Tibial nerve (tissue), 4 donors: ENCODE results near the gene M1AP. TPM values are rescaled to one million over a fixed set of nuclear protein-coding genes. Genes with fewer than 3 reads are reported as not detected.

Experiments
- DNase-seq, 2 donors: peaks; one replicate each; pipeline ENCODE4 v3.0.0-alpha.2; 2019; ENCODE audit warnings: low spot score in 2 of 2
- H3K27ac ChIP-seq, 4 donors: fragments of 200-600 bp; sonication (generic) in 3 of 4; one replicate each; pipeline ENCODE4 v1.5.1; 2017 to 2019; ENCODE audit warnings: mild to moderate bottlenecking in 1 of 4
- H3K27me3 ChIP-seq, 2 donors: fragments of 200-600 bp; sonication (generic) in 1 of 2; one replicate each; pipeline versions ENCODE4 v1.5.1 to v1.6.0; 2017 to 2019
- H3K36me3 ChIP-seq, 3 donors: fragments of 200-600 bp; sonication (generic); one replicate each; pipeline ENCODE4 v1.5.1; 2018 to 2019
- H3K4me1 ChIP-seq, 4 donors: fragments of 200-600 bp; sonication (generic) in 3 of 4; one replicate each; pipeline ENCODE4 v1.5.1; 2017 to 2019
- H3K4me3 ChIP-seq, 4 donors: fragments of 200-600 bp; sonication (generic) in 3 of 4; one replicate each; pipeline ENCODE4 v1.5.1; 2017 to 2019; ENCODE audit warnings: mild to moderate bottlenecking in 1 of 4, moderate library complexity in 1 of 4
- H3K9me3 ChIP-seq, 4 donors: fragments of 200-600 bp; sonication (generic) in 3 of 4; one replicate each; pipeline ENCODE4 v1.5.1; 2017 to 2019
- CTCF ChIP-seq, 5 experiments: fragments of 200-600 bp in 3 of 5; fragments of 450-650 bp in 2 of 5; sonication (generic) in 3 of 5; IDR thresholded peaks; one replicate each; pipeline ENCODE4 v1.5.1; 2016 to 2019; ENCODE audit warnings: antibody characterized with exemption in 5 of 5, mild to moderate bottlenecking in 3 of 5, moderate library complexity in 2 of 5
- EP300 ChIP-seq, 2 donors: sonication (generic); formaldehyde crosslinking; IDR thresholded peaks; one replicate each; pipeline ENCODE4 v1.6.1; 2017; ENCODE audit warnings: antibody characterized with exemption in 2 of 2, mild to moderate bottlenecking in 1 of 2
- POLR2A ChIP-seq, 2 donors: fragments of 450-650 bp; IDR thresholded peaks; one replicate each; pipeline ENCODE4 v1.6.1; 2017; ENCODE audit warnings: antibody characterized with exemption in 2 of 2, mild to moderate bottlenecking in 2 of 2, moderate library complexity in 2 of 2
- WGBS, 2 donors: methylation state at CpG; one replicate each; pipeline ENCODE4 v1.1.5; 2018; 5-methylcytosine and 5-hydroxymethylcytosine counted together
- total RNA-seq, 4 donors: library from RNA; depleted of rRNA; stranded (reverse); fragments of >200 nt; gene quantifications; one replicate each; pipeline ENCODE4 v1.1.0, GENCODE V29; 2016

M1AP gene
- total RNA-seq, 4 donors from 2014 or later: 0.21 TPM; not detected in 3

- TF ChIP-seq CTCF (IDR thresholded peaks at IDR 0.05): no peak
- TF ChIP-seq EP300 (IDR thresholded peaks at IDR 0.05): no peak
- TF ChIP-seq POLR2A (IDR thresholded peaks at IDR 0.05): no peak
- Histone ChIP-seq H3K27ac (no peak overlapping the region), H3K27me3 (peaks cover 0 to 38% of the 10 kb centered on the region in 2 donors), H3K9me3 (no peaks in the 10 kb centered on the region), H3K4me1 (peaks cover 0 to 3% (median 0%) of the 10 kb centered on the region in 4 donors), H3K4me3 (no peak overlapping the region), H3K36me3 (no peaks in the 10 kb centered on the region)
- WGBS, 2 donors: 83 to 85% methylated on average over 13 of the region's 13 CpGs
- DNase-seq: no peak
Measured at GRCh38 chr2:74646834-74647482, 1.2 kb downstream of the M1AP start.

DNA sequence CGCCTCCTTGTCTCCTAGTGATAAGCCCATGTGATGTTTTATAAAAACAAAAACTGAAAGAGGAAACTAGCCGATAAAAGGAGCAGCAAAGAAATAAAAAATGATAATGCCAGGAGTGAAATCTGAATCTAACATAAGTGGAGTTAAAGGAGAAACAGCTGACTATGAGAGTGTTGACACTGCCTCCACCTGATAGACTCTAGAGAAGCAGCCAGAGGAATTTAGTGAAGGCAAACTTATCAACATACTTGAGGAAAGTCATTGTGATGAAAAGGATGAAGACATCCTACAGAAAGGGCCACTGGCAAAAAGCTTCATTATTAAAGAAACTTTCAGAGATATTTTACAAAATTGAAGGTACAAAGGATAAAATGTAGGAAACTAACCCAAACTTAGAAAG lies 1.9 kb downstream of the M1AP start:
- Histone ChIP-seq H3K27ac (no peak overlapping the region), H3K4me1 (peaks cover 0 to 3% (median 0%) of the 10 kb centered on the region in 4 donors), H3K36me3 (no peaks in the 10 kb centered on the region), H3K9me3 (no peaks in the 10 kb centered on the region), H3K27me3 (peaks cover 0 to 39% of the 10 kb centered on the region in 2 donors), H3K4me3 (no peak overlapping the region)
- TF ChIP-seq CTCF (IDR thresholded peaks at IDR 0.05) (no peak), EP300 (IDR thresholded peaks at IDR 0.05) (no peak), POLR2A (IDR thresholded peaks at IDR 0.05) (no peak)
- WGBS, 2 donors: 60 to 65% methylated on average over 2 of the region's 2 CpGs
- no peak for DNase-seq

GRCh38 chr2:74645344-74645743 lies 2.8 kb downstream of the M1AP start:
- H3K9me3 ChIP-seq: no peaks in the 10 kb centered on the region
- H3K36me3 ChIP-seq: no peaks in the 10 kb centered on the region
- peaks cover 0 to 3% (median 0%) of the 10 kb centered on the region in 4 donors for H3K4me1 ChIP-seq
- peaks cover 0 to 42% of the 10 kb centered on the region in 2 donors for H3K27me3 ChIP-seq
- no peak overlapping the region for H3K4me3 ChIP-seq
- 74 to 76% methylated on average over 4 of the region's 4 CpGs for WGBS, 2 donors
- DNase-seq: no peak
- H3K27ac ChIP-seq: no peak overlapping the region
- TF ChIP-seq EP300 (IDR thresholded peaks at IDR 0.05) (no peak), CTCF (IDR thresholded peaks at IDR 0.05) (no peak), POLR2A (IDR thresholded peaks at IDR 0.05) (no peak)

DNA sequence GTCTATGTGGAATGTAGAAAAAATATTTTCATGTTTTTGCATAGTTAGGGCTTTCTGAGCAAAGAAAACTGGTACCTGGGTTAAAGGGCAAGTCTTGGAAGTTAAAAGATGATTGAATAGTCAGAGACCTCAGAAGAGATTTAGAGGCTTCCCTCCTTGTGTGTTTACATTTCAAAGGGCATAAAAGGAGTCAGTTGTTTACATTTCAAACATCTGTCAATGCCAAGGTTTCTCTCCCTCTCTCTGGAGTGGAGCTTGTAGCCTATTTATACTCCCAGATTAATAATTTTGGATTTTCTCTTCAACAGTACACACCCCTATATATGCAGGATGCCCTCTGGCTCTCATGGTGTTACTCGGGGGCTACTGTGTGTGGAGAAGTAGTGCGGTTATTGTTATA lies 8.6 kb downstream of the M1AP start:
- H3K4me3 ChIP-seq: no peak overlapping the region
- no peak overlapping the region for H3K27ac ChIP-seq
- H3K27me3 ChIP-seq: peaks cover 0 to 14% of the 10 kb centered on the region in 2 donors
- no peak for TF ChIP-seq POLR2A (IDR thresholded peaks at IDR 0.05)
- TF ChIP-seq CTCF (IDR thresholded peaks at IDR 0.05): no peak
- no peak for TF ChIP-seq EP300 (IDR thresholded peaks at IDR 0.05)
- 88 to 92% methylated on average over 2 of the region's 2 CpGs for WGBS, 2 donors
- no peaks in the 10 kb centered on the region for H3K4me1 ChIP-seq
- no peaks in the 10 kb centered on the region for H3K9me3 ChIP-seq
- DNase-seq: no peak
- H3K36me3 ChIP-seq: no peaks in the 10 kb centered on the region

DNA sequence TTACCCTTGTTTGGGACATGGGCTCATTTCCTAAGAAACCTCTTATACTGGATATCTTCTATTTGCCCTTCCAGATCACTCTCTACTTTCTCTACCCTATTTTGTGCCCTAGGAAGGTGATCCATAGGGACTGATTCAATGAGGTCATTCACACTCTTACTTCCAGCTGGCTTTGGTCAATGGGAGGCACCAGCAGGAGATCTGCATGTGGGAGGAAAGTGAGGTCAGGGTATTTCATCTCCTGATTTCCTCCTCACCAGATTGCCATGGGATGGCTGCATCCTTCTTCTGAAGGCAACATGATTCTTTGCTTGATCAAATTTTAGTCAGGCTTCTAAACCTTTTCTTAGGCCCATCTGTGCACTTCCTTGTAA lies 15.2 kb downstream of the M1AP start:
- no peaks in the 10 kb centered on the region for H3K9me3 ChIP-seq
- H3K27me3 ChIP-seq: no peaks in the 10 kb centered on the region
- H3K36me3 ChIP-seq: no peaks in the 10 kb centered on the region
- no peak for DNase-seq
- no peaks in the 10 kb centered on the region for H3K4me1 ChIP-seq
- H3K27ac ChIP-seq: no peak overlapping the region
- TF ChIP-seq EP300 (IDR thresholded peaks at IDR 0.05) (no peak), POLR2A (IDR thresholded peaks at IDR 0.05) (no peak), CTCF (IDR thresholded peaks at IDR 0.05) (no peak)
- H3K4me3 ChIP-seq: no peak overlapping the region
